NT2/D1 (cell line): ENCODE results near the gene ITGA1.
A peak's percentile ranks its signal among the peaks of the same experiment; 100 is the strongest.

Source experiments
- DNase-seq: peaks from one replicate; pipeline ENCODE4 v3.0.0-alpha.2; 2011; ENCODE audit warnings: low read depth, low spot score
- H3K27me3 ChIP-seq: 2 replicates; pipeline ENCODE4 v1.6.0; 2011; ENCODE audit warnings: mild to moderate bottlenecking; ENCODE audit not compliant: insufficient read length, insufficient read depth
- H3K36me3 ChIP-seq: 2 replicates; pipeline ENCODE4 v1.6.1; 2011; ENCODE audit warnings: mild to moderate bottlenecking, low read length, mixed read lengths; ENCODE audit not compliant: insufficient read depth, insufficient read length
- H3K4me1 ChIP-seq: 2 replicates; pipeline ENCODE4 v1.5.1; 2011; ENCODE audit not compliant: insufficient read depth, insufficient read length
- H3K4me3 ChIP-seq: 2 replicates; pipeline ENCODE4 v1.5.1; 2011; ENCODE audit warnings: low read depth; ENCODE audit not compliant: insufficient read length
- H3K9ac ChIP-seq: 2 replicates; pipeline ENCODE4 v1.6.0; 2011; ENCODE audit warnings: low read depth; ENCODE audit not compliant: insufficient read length
- H3K9me3 ChIP-seq: 2 replicates; pipeline ENCODE4 v1.5.1; 2011; ENCODE audit warnings: mild to moderate bottlenecking, low read length; ENCODE audit not compliant: insufficient read depth
- SUZ12 ChIP-seq: IDR thresholded peaks from 2 replicates; pipeline ENCODE4 v1.6.1; 2011; ENCODE audit not compliant: insufficient read length, insufficient read depth; ENCODE audit errors: extremely low read depth
- YY1 ChIP-seq: IDR thresholded peaks from 2 replicates; pipeline ENCODE4 v1.6.1; 2011; ENCODE audit not compliant: insufficient read length, insufficient read depth
- ZNF274 ChIP-seq: IDR thresholded peaks from 2 replicates; pipeline ENCODE4 v1.6.1; 2011; ENCODE audit warnings: mild to moderate bottlenecking, low read depth, low read length

ITGA1 gene

DNA sequence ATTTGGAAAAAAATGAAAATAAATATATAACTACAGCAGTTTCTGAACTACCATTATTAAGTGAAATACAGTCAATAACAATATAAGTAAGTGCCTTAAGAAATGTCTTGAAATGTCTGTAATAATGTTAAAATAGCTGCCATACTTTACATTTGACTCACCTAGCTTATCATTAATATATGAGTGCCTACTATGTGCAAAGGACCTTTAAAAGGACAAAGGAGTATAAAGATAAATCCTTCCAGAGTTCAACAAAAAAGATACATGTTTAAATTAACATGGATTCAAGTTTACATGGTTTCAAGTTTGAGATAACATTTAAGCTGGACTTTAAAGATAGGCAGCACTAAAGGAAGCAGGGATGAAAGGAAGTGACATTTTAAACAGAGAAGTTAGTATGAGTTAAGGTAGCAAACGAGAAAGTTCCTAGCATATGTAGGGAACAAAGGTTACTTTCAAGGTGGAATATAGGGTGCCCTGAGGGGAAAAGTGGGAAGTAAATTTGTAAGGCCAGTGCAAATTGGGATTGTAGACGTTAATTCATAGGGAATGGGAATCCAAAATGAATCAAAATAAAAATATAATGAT is 8.9 kb downstream of the ITGA1 start:
- H3K36me3 ChIP-seq = peaks cover 9% of the 10 kb centered on the region
- H3K27me3 ChIP-seq = no peaks in the 10 kb centered on the region
- TF ChIP-seq ZNF274 = no peak
- TF ChIP-seq SUZ12 = no peak
- no peak for TF ChIP-seq YY1
- DNase-seq = no peak
- no peak overlapping the region for H3K9ac ChIP-seq
- peaks cover 4% of the 10 kb centered on the region for H3K4me1 ChIP-seq
- H3K9me3 ChIP-seq = no peaks in the 10 kb centered on the region
- H3K4me3 ChIP-seq = no peak overlapping the region

DNA sequence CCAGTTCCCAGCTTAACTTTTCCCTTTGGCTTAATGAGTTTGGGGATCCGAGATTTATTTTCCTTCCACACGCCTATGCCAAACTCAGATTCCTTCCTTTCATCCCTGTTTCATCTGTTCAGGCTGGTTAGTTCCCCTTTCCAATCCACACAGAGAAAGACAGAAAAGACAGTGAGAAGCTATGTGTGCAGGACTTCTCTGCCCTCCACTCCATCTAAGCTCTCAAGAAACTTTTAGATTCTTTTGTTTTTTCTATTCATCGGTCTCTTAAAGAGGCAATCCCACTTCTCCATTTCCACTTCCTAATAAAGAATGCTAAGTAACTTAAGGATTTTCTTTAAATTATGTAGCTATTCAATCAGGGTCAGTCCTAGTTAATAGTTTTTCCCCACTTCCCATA is 11.2 kb downstream of the ITGA1 start:
- H3K27me3 ChIP-seq = no peaks in the 10 kb centered on the region
- TF ChIP-seq ZNF274 = no peak
- TF ChIP-seq SUZ12 = no peak
- TF ChIP-seq YY1 = no peak
- peaks cover 24% of the 10 kb centered on the region for H3K36me3 ChIP-seq
- H3K4me3 ChIP-seq = peak overlapping the region; percentile 70
- no peak for DNase-seq
- no peaks in the 10 kb centered on the region for H3K9me3 ChIP-seq
- H3K9ac ChIP-seq = peak overlapping the region; percentile 54
- H3K4me1 ChIP-seq = peaks cover 4% of the 10 kb centered on the region

DNA sequence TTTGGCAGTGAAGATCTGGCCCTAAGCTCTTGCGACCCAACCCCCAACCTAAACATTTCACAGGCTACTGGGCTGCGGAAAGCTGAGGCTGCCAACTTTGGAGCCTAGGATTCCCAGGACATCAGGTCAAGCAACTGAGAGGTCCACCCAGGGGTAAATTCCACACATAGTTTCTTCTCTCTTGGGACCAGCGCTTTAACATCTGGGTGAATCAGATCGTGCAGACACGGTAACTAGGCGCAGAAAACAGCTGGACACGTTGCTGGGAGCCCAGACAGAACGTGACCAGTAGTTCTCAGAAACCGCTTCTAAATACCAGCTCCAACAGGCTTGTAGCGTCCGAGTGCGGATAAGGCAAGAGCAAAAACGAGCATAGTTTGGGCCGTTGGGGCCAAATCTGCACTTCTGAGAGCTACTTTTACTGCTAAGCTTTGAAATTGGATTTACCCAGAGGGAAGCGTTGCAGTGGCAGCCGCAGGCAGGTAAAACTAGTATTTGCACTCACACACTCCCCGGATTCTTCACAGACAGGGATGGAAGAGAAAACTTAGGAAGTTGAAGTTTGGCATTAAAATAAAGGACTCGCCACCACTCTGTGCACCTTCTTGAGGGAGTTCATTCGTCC is 11.8 kb downstream of the ITGA1 start:
- TF ChIP-seq YY1 = no peak
- no peak for TF ChIP-seq ZNF274
- no peak for TF ChIP-seq SUZ12
- DNase-seq = peak; percentile 36
- peaks cover 24% of the 10 kb centered on the region for H3K36me3 ChIP-seq

DNA sequence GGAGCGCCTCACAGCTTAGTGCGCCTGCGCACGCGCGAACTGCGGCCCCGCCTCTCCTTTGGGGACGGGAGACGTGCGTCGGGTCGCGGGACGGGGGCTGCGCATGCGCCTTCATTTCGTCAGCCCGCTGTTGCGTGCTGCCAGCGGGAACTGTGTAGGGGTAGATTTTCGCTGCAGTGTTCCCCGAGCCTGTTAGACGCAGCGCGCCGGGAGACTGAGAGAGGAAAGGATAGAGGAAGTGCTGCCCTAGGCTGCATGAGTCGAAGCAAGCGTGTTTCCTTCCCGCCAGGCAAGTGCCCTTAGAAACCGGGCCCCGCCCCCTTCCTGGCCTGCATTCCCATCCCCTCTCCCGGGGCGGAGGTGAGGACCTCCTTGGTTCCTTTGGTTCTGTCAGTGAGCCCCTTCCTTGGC is 12.3 kb downstream of the ITGA1 start:
- TF ChIP-seq SUZ12 (no peak), ZNF274 (no peak), YY1 (no peak)
- DNase-seq = peak; percentile 68
- Histone ChIP-seq H3K4me1 (peaks cover 4% of the 10 kb centered on the region), H3K36me3 (peaks cover 26% of the 10 kb centered on the region), H3K4me3 (peak overlapping the region; percentile 70), H3K9ac (peak overlapping the region; percentile 54), H3K9me3 (no peaks in the 10 kb centered on the region), H3K27me3 (no peaks in the 10 kb centered on the region)

More for the DNA sequence above, 11.8 kb downstream of the ITGA1 start:
- peak overlapping the region; percentile 70 for H3K4me3 ChIP-seq
- H3K9ac ChIP-seq = peak overlapping the region; percentile 54
- H3K27me3 ChIP-seq = no peaks in the 10 kb centered on the region
- no peaks in the 10 kb centered on the region for H3K9me3 ChIP-seq
- peaks cover 4% of the 10 kb centered on the region for H3K4me1 ChIP-seq

DNA sequence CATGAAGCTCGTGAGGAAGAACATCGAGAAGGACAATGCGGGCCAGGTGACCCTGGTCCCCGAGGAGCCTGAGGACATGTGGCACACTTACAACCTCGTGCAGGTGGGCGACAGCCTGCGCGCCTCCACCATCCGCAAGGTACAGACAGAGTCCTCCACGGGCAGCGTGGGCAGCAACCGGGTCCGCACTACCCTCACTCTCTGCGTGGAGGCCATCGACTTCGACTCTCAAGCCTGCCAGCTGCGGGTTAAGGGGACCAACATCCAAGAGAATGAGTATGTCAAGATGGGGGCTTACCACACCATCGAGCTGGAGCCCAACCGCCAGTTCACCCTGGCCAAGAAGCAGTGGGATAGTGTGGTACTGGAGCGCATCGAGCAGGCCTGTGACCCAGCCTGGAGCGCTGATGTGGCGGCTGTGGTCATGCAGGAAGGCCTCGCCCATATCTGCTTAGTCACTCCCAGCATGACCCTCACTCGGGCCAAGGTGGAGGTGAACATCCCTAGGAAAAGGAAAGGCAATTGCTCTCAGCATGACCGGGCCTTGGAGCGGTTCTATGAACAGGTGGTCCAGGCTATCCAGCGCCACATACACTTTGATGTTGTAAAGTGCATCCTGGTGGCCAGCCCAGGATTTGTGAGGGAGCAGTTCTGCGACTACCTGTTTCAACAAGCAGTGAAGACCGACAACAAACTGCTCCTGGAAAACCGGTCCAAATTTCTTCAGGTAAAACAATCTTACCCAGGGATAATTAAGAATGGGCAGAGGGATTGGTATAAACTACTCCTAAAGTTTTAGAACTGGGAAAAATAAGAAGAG is 12.9 kb downstream of the ITGA1 start:
- Histone ChIP-seq H3K36me3 (peaks cover 29% of the 10 kb centered on the region), H3K4me3 (peak overlapping the region; percentile 70), H3K27me3 (no peaks in the 10 kb centered on the region), H3K9ac (peak overlapping the region; percentile 54), H3K9me3 (no peaks in the 10 kb centered on the region), H3K4me1 (peaks cover 4% of the 10 kb centered on the region)
- DNase-seq = no peak
- no peak for TF ChIP-seq ZNF274
- TF ChIP-seq SUZ12 = no peak
- TF ChIP-seq YY1 = no peak

DNA sequence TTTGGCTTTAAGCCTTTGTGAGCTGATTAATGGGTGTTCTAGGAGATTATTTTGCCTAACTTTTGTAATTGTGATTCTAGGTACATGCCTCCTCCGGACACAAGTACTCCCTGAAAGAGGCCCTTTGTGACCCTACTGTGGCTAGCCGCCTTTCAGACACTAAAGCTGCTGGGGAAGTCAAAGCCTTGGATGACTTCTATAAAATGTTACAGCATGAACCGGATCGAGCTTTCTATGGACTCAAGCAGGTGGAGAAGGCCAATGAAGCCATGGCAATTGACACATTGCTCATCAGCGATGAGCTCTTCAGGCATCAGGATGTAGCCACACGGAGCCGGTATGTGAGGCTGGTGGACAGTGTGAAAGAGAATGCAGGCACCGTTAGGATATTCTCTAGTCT is 13.6 kb downstream of the ITGA1 start:
- H3K27me3 ChIP-seq = no peaks in the 10 kb centered on the region
- no peaks in the 10 kb centered on the region for H3K9me3 ChIP-seq
- H3K4me1 ChIP-seq = peaks cover 4% of the 10 kb centered on the region
- peak overlapping the region; percentile 15 for H3K4me3 ChIP-seq
- no peak overlapping the region for H3K9ac ChIP-seq
- TF ChIP-seq ZNF274 (no peak), SUZ12 (no peak), YY1 (no peak)
- H3K36me3 ChIP-seq = peaks cover 29% of the 10 kb centered on the region
- DNase-seq = no peak
